ENCODE measurements around the gene TYW1B.
"Not testable (repeated sequence)": the region's sequence is repeated elsewhere in the genome, so short reads cannot be mapped to it uniquely, and the experiment has no call there.

DNA sequence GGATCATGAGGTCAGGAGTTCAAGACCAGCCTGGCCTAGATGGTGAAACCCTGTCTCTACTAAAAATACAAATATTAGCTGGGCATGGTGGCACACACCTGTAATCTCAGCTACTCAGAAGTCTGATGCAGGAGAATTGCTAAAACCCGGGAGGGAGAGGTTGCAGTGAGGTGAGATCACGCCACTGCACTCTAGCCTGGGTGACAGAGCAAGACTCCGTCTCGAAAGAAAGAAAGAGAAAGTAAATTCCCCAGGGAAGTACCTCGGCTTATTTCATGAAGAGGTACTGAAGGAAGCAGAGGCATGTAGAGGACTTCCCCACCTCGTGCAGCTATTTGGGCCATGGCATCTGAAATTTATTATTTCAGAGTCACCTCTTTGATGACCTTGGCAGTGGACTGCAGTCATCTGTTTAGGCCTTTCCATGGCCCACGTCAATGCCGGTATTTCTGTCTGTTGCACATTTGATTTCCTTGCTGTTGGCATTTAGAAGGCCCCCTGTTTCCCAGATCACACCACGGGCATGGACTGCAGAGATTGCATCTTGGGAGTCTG is 30.9 kb upstream of the TYW1B start:
- not testable (repeated sequence) for TF ChIP-seq POLR2A, CTCF (IDR thresholded peaks at IDR 0.05)
